Measurements from ENCODE around the gene UBE2J2.
A peak's percentile ranks its signal among the peaks of the same experiment; 100 is the strongest.

The UBE2J2 gene

GRCh38 chr1:1237874-1238701 lies 35.6 kb downstream of the UBE2J2 start:
- Histone ChIP-seq H3K4me3 (ENCODE audit: low read depth, low read length) (no peak overlapping the region), H3K9ac (ENCODE audit: low read depth, low read length) (no peak overlapping the region), H3K27me3 (ENCODE audit: control insufficient read depth, insufficient read depth, low read length) (no peaks in the 10 kb centered on the region), H3K9me3 (ENCODE audit: control insufficient read depth, insufficient read depth, low read length) (no peaks in the 10 kb centered on the region), H3K36me3 (ENCODE audit: control insufficient read depth, insufficient read depth, low read length) (peaks cover 10% of the 10 kb centered on the region), H3K4me1 (ENCODE audit: control insufficient read depth, insufficient read depth, low read length) (no peaks in the 10 kb centered on the region)

DNA sequence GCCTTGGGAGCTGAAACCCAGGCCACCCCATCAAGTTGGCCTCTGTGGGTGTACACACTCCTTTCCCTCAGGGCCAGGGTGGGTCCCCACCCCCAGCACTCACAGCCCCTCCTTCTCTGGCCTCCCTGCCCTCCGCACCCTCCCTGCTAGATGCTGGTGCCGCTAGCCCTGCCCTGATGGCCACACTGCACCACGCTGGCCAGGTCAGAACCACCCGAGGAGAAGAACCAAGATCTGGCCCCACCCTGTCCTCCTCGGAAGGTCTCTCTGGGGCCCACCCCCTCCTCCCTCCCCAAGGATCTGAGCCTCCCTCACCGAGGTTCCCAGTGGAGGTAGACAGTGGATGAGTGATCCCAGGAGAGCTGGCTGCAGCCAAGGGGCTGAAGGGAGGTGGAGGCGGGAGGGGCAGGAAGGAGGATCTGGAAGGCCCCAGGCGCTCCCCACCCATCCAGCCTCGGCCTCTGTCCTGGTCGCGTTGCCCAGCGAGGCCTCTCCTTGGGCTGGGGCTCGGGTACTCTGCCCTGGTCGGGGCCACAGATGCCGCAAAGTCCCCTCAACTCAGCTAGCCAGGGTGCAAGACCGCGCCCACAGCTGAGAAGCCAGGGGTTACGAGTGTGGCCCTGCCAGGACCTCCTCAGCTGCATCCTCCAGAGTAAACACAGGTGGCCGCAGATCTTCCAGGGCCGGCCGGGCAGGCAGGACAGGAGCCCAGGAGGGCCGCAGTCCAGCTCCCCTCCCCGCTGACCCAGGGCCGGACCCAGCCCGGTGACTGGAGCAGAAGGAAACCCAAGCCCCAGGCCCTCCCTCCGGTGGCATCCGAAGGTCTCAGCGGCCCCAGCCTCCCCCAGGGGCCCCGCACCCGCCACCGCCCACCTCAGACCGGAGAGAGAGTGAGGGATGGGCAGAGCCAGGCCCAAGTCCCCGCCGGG lies 36.4 kb downstream of the UBE2J2 start:
- H3K9me3 ChIP-seq (ENCODE audit: control insufficient read depth, insufficient read depth, low read length): no peaks in the 10 kb centered on the region
- no peak overlapping the region for H3K9ac ChIP-seq (ENCODE audit: low read depth, low read length)
- peaks cover 7% of the 10 kb centered on the region for H3K36me3 ChIP-seq (ENCODE audit: control insufficient read depth, insufficient read depth, low read length)
- no peaks in the 10 kb centered on the region for H3K4me1 ChIP-seq (ENCODE audit: control insufficient read depth, insufficient read depth, low read length)
- H3K4me3 ChIP-seq (ENCODE audit: low read depth, low read length): no peak overlapping the region
- no peaks in the 10 kb centered on the region for H3K27me3 ChIP-seq (ENCODE audit: control insufficient read depth, insufficient read depth, low read length)

GRCh38 chr1:1236176-1236763 lies 37.4 kb downstream of the UBE2J2 start:
- Histone ChIP-seq H3K9ac (ENCODE audit: low read depth, low read length) (no peak overlapping the region), H3K4me1 (ENCODE audit: control insufficient read depth, insufficient read depth, low read length) (no peaks in the 10 kb centered on the region)

DNA sequence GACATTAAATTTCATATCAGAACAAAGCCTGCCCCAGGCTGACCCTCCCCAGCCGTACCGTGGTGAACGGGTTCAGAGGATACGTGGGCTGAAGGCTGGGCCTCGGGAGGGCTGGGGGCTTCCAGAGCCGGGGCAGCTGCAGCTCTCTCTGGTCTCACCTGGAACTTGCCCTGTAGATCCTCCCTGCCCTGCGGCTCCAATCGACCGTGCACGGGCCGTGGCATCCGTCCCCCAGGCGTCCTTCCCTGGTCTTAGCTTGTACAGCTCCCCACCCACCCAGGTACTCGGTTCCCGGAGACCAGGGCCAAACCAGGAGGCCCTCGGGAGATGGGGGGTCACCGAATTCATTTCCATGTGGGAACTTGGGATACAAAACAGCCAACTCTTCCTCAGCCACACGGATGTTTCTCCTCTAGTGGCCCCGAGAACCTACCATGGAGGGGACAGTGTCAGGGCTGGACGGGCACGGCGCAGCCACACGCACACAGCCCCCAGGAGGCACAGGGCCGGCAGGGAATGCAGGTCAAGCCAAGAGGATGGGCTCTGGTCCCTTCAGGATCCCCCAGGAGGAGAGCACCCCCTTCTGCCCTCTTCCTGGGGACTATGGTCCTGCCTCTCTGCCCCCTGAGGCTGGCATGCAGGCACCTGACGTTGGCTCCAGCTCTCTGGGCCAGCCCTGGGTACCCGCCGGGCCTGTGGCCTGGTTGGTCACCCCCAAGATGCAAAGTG lies 38.5 kb downstream of the UBE2J2 start:
- H3K9me3 ChIP-seq (ENCODE audit: control insufficient read depth, insufficient read depth, low read length): no peaks in the 10 kb centered on the region
- H3K36me3 ChIP-seq (ENCODE audit: control insufficient read depth, insufficient read depth, low read length): peaks cover 5% of the 10 kb centered on the region
- no peak overlapping the region for H3K9ac ChIP-seq (ENCODE audit: low read depth, low read length)
- no peak overlapping the region for H3K4me3 ChIP-seq (ENCODE audit: low read depth, low read length)
- no peaks in the 10 kb centered on the region for H3K27me3 ChIP-seq (ENCODE audit: control insufficient read depth, insufficient read depth, low read length)
- no peaks in the 10 kb centered on the region for H3K4me1 ChIP-seq (ENCODE audit: control insufficient read depth, insufficient read depth, low read length)

More at GRCh38 chr1:1236176-1236763, 37.4 kb downstream of the UBE2J2 start:
- no peaks in the 10 kb centered on the region for H3K9me3 ChIP-seq (ENCODE audit: control insufficient read depth, insufficient read depth, low read length)
- no peak overlapping the region for H3K4me3 ChIP-seq (ENCODE audit: low read depth, low read length)
- peaks cover 7% of the 10 kb centered on the region for H3K36me3 ChIP-seq (ENCODE audit: control insufficient read depth, insufficient read depth, low read length)
- H3K27me3 ChIP-seq (ENCODE audit: control insufficient read depth, insufficient read depth, low read length): no peaks in the 10 kb centered on the region

DNA sequence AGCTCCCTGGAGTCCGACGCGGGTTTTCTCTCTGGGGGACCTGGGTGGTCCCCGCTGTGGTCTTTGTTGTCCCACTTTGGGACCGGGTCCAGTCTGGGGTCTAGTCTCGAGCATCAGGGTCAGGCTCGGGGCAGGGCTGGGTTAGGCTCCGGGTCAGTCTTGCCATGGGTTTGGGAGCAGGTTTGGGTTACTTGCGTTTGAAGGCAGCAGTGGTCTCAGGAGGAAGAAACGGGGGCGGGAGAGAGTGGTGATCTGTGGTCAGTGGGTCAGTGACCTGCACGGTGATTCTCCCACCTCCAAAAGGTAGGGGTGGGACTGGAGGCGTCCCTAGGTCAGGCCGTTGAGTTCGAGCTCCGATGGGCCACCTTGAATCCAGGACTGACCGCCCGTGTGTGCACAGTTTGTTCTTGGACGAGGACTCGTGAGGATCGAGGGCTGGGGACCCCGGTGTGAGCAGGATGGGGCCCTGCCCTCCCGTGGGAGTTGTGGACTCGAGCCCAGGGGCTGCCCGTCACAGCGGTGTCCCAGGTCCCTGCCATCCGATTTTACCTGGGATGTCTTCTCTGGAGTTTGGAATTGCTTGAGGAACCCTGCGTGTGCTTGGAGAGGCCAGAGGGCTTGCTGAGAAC lies 39.4 kb downstream of the UBE2J2 start:
- Histone ChIP-seq H3K4me3 (ENCODE audit: low read depth, low read length) (no peak overlapping the region), H3K9me3 (ENCODE audit: control insufficient read depth, insufficient read depth, low read length) (no peaks in the 10 kb centered on the region), H3K36me3 (ENCODE audit: control insufficient read depth, insufficient read depth, low read length) (peaks cover 7% of the 10 kb centered on the region), H3K4me1 (ENCODE audit: control insufficient read depth, insufficient read depth, low read length) (no peaks in the 10 kb centered on the region), H3K27me3 (ENCODE audit: control insufficient read depth, insufficient read depth, low read length) (no peaks in the 10 kb centered on the region), H3K9ac (ENCODE audit: low read depth, low read length) (no peak overlapping the region)

DNA sequence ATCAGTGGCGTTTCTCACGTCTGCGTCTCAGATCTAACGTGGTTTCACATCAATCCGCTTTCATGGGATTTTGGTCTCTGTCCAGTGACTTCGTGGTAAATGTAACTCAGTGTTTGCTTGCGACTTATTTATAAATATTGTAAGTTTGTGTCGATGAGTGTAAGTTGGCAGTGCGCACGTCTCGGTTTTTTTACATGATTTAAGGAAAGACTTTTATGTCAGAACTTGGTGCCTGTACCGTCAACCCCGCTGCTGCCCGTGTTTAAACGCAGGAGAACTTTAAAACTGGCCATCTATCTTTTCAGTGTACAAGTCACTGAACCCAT lies 40.1 kb downstream of the UBE2J2 start:
- no peaks in the 10 kb centered on the region for H3K4me1 ChIP-seq (ENCODE audit: control insufficient read depth, insufficient read depth, low read length)
- peaks cover 7% of the 10 kb centered on the region for H3K36me3 ChIP-seq (ENCODE audit: control insufficient read depth, insufficient read depth, low read length)
- H3K27me3 ChIP-seq (ENCODE audit: control insufficient read depth, insufficient read depth, low read length): no peaks in the 10 kb centered on the region
- H3K4me3 ChIP-seq (ENCODE audit: low read depth, low read length): no peak overlapping the region
- no peak overlapping the region for H3K9ac ChIP-seq (ENCODE audit: low read depth, low read length)
- no peaks in the 10 kb centered on the region for H3K9me3 ChIP-seq (ENCODE audit: control insufficient read depth, insufficient read depth, low read length)

DNA sequence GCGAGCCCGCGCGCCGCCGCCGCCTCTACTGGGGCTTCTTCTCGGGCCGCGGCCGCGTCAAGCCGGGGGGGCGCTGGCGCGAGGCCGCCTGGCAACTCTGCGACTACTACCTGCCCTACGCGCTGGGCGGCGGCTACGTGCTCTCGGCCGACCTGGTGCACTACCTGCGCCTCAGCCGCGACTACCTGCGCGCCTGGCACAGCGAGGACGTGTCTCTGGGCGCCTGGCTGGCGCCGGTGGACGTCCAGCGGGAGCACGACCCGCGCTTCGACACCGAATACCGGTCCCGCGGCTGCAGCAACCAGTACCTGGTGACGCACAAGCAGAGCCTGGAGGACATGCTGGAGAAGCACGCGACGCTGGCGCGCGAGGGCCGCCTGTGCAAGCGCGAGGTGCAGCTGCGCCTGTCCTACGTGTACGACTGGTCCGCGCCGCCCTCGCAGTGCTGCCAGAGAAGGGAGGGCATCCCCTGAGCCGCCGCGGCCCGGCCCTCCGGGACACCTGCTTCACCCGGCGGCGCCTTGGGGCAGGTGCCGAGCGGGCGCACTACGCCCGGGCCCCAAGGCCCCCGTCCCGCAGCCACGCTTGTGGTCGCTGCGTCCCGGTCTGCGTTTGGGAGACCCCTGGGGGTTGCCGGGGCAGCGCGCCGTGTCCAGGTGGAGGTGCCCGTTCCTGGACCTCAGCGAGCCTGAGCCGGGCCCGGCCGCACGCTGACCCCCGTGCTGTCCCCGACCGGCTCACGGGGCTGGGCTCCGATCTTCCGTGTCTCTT lies 40.7 kb downstream of the UBE2J2 start:
- Histone ChIP-seq H3K4me3 (ENCODE audit: low read depth, low read length) (peak overlapping the region; percentile 37), H3K36me3 (ENCODE audit: control insufficient read depth, insufficient read depth, low read length) (peaks cover 10% of the 10 kb centered on the region), H3K27me3 (ENCODE audit: control insufficient read depth, insufficient read depth, low read length) (no peaks in the 10 kb centered on the region), H3K9me3 (ENCODE audit: control insufficient read depth, insufficient read depth, low read length) (no peaks in the 10 kb centered on the region), H3K4me1 (ENCODE audit: control insufficient read depth, insufficient read depth, low read length) (no peaks in the 10 kb centered on the region), H3K9ac (ENCODE audit: low read depth, low read length) (no peak overlapping the region)

DNA sequence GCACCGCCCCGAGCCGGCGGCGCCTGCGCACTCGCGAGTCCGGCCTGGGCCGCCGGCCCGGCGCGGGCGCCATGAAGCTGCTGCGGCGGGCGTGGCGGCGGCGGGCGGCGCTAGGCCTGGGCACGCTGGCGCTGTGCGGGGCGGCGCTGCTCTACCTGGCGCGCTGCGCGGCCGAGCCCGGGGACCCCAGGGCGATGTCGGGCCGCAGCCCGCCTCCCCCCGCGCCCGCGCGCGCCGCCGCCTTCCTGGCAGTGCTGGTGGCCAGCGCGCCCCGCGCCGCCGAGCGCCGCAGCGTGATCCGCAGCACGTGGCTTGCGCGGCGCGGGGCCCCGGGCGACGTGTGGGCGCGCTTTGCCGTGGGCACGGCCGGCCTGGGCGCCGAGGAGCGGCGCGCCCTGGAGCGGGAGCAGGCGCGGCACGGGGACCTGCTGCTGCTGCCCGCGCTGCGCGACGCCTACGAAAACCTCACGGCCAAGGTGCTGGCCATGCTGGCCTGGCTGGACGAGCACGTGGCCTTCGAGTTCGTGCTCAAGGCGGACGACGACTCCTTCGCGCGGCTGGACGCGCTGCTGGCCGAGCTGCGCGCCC lies 41.4 kb downstream of the UBE2J2 start, which contains the start of gene B3GALT6:
Gene B3GALT6 (plus strand): TSS at position 30 of the 588 bp plus-strand sequence. CDS start 42 bp downstream, at position 72.
- H3K9ac ChIP-seq (ENCODE audit: low read depth, low read length): peak within 1 kb of the TSS; percentile 67
- H3K4me3 ChIP-seq (ENCODE audit: low read depth, low read length): peak within 1 kb of the TSS; percentile 57
- no peaks in the 10 kb centered on the region for H3K9me3 ChIP-seq (ENCODE audit: control insufficient read depth, insufficient read depth, low read length)
- no peaks in the 10 kb centered on the region for H3K4me1 ChIP-seq (ENCODE audit: control insufficient read depth, insufficient read depth, low read length)
- H3K36me3 ChIP-seq (ENCODE audit: control insufficient read depth, insufficient read depth, low read length): peaks cover 16% of the 10 kb centered on the region
- no peaks in the 10 kb centered on the region for H3K27me3 ChIP-seq (ENCODE audit: control insufficient read depth, insufficient read depth, low read length)

GRCh38 chr1:1231400-1232207 lies 42.0 kb downstream of the UBE2J2 start, which contains the start of gene SDF4:
Gene SDF4 (minus strand): TSS chr1:1232001. CDS start chr1:1228772, 3,229 bp downstream.
- peaks cover 16% of the 10 kb centered on the region for H3K36me3 ChIP-seq (ENCODE audit: control insufficient read depth, insufficient read depth, low read length)
- peak within 1 kb of the TSS; percentile 67 for H3K9ac ChIP-seq (ENCODE audit: low read depth, low read length)
- no peaks in the 10 kb centered on the region for H3K4me1 ChIP-seq (ENCODE audit: control insufficient read depth, insufficient read depth, low read length)
- no peaks in the 10 kb centered on the region for H3K9me3 ChIP-seq (ENCODE audit: control insufficient read depth, insufficient read depth, low read length)
- no peaks in the 10 kb centered on the region for H3K27me3 ChIP-seq (ENCODE audit: control insufficient read depth, insufficient read depth, low read length)
- peak within 1 kb of the TSS; percentile 57 for H3K4me3 ChIP-seq (ENCODE audit: low read depth, low read length)
